Coronary artery (tissue), 2 donors: ENCODE measurements around the gene ACACB.

Experiments used
- DNase-seq: peaks from one replicate; pipeline ENCODE4 v3.0.0-alpha.2; 2017; ENCODE audit warnings: low spot score
- H3K27ac ChIP-seq, 2 donors: fragments of 200-600 bp; sonication (generic); one replicate each; pipeline ENCODE4 v1.5.1; 2016 to 2019
- H3K4me3 ChIP-seq: fragments of 200-600 bp; sonication (generic); 2 replicates; pipeline ENCODE4 v1.5.1; 2016; ENCODE audit warnings: mild to moderate bottlenecking, moderate library complexity
- CTCF ChIP-seq: fragments of 200-600 bp; sonication (generic); IDR thresholded peaks from one replicate; pipeline ENCODE4 v1.5.1; 2019; ENCODE audit warnings: antibody characterized with exemption

Gene ACACB

GRCh38 chr12:109087250-109087649, 29.1 kb upstream of the ACACB start:
- Histone ChIP-seq H3K4me3 (no peak overlapping the region), H3K27ac (no peak overlapping the region)
- no peak for DNase-seq
- TF ChIP-seq CTCF = no peak

GRCh38 chr12:109088818-109089217, 27.6 kb upstream of the ACACB start:
- DNase-seq = no peak
- Histone ChIP-seq H3K4me3 (no peak overlapping the region), H3K27ac (no peak overlapping the region)
- no peak for TF ChIP-seq CTCF

- no peak overlapping the region for H3K27ac ChIP-seq
- no peak overlapping the region for H3K4me3 ChIP-seq
- TF ChIP-seq CTCF = no peak
- no peak for DNase-seq
Observed at GRCh38 chr12:109089683-109090082, 26.7 kb upstream of the ACACB start.

GRCh38 chr12:109092497-109093021, 23.8 kb upstream of the ACACB start:
- no peak for TF ChIP-seq CTCF
- Histone ChIP-seq H3K4me3 (peak overlapping the region; percentile 81), H3K27ac (peak overlapping the region; percentile 60 to 83)
- no peak for DNase-seq

DNA sequence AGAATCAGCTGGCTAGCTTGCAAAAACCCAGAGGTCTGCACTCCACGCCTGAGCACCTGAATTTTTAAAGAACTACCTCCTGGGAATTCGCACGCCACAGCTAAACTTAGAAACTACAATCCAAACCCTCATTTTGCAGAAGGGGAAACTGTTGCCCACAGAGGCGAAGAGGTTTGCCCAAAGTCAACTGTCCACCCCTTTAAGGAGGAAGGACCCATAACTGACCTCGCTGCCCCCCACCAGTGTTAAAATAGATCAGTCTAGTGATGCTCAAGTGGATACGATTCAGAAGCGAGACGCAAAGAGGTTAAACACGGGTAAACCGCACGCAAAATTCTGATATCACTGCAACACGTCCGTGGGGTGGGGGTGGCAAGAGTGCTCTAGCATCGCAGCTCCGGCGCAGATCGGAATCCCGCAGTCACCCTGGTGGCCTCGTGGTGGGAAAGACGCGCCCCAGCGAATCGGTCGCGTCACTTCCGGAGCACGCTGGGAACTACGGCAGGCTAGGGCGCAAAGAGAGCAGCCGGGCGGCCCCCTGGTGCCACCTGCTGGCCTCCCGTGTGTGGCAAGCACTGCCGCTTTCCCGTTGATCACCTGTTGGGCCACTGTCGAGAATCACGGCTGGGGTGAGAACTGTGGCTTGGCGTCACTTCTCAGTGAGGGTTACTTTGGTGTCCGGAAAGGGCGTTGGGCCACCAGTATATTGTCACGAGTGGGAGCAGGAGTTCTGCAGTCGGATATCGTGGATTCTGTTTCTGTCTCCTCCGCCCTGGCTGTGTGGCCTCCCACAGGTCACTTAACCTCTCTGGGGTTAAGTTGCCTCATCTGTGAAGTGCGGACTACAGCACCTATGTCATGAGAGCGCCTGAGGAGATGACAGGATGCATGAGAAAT, 23.1 kb upstream of the ACACB start, which contains the start of gene ALKBH2:
Gene ALKBH2 (minus strand): TSS at position 451 of the 897 bp plus-strand sequence. CDS start 686 bp downstream, outside the sequence.
- H3K27ac ChIP-seq = peak within 1 kb of the TSS; percentile 60 to 83
- TF ChIP-seq CTCF = peak; percentile 94
- peak; percentile 96 for DNase-seq
- peak within 1 kb of the TSS; percentile 81 for H3K4me3 ChIP-seq

DNA sequence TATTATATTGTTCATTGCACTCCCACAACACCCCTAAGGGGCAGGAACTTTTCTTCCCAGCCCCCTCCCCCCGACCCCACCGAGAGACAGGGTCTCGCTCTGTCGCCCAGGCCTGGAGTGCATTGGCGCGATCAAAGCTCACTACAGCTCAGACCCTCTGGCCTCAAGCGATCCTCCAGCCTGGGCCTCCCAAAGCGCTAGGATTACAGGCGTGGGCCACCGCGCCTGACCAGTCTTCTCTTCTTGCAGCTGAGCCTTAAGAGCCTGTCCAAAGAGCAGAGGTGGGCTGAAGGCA, 19.3 kb upstream of the ACACB start:
- H3K4me3 ChIP-seq = peak overlapping the region; percentile 83
- DNase-seq = no peak

More for the DNA sequence above, 19.3 kb upstream of the ACACB start:
- no peak overlapping the region for H3K27ac ChIP-seq
- no peak for TF ChIP-seq CTCF
